ENCODE results near the gene ASIC2.

Gene ASIC2

GRCh38 chr17:33261820-33262219 lies 31.3 kb downstream of the ASIC2 start:
- no peak for TF ChIP-seq CTCF (IDR thresholded peaks at IDR 0.05; ENCODE audit: low read depth, low read length, missing control alignments)
- no peak for DNase-seq (ENCODE audit: extremely low read depth, low read depth)
- no peak overlapping the region for H3K4me3 ChIP-seq (replicated peaks; ENCODE audit: low read depth, low read length)

GRCh38 chr17:33260638-33261037 lies 32.5 kb downstream of the ASIC2 start:
- TF ChIP-seq CTCF (IDR thresholded peaks at IDR 0.05; ENCODE audit: low read depth, low read length, missing control alignments) = no peak
- no peak for DNase-seq (ENCODE audit: extremely low read depth, low read depth)
- H3K4me3 ChIP-seq (replicated peaks; ENCODE audit: low read depth, low read length) = no peak overlapping the region

- no peak for DNase-seq (ENCODE audit: extremely low read depth, low read depth)
- no peak overlapping the region for H3K4me3 ChIP-seq (replicated peaks; ENCODE audit: low read depth, low read length)
- no peak for TF ChIP-seq CTCF (IDR thresholded peaks at IDR 0.05; ENCODE audit: low read depth, low read length, missing control alignments)
Measured at GRCh38 chr17:33258296-33258695, 34.8 kb downstream of the ASIC2 start.

GRCh38 chr17:33245183-33245582 lies 47.9 kb downstream of the ASIC2 start:
- no peak for DNase-seq (ENCODE audit: extremely low read depth, low read depth)

GRCh38 chr17:33243732-33244131 lies 49.4 kb downstream of the ASIC2 start:
- no peak overlapping the region for H3K4me3 ChIP-seq (replicated peaks; ENCODE audit: low read depth, low read length)
- no peak for DNase-seq (ENCODE audit: extremely low read depth, low read depth)
- TF ChIP-seq CTCF (IDR thresholded peaks at IDR 0.05; ENCODE audit: low read depth, low read length, missing control alignments) = no peak

More at GRCh38 chr17:33245183-33245582, 47.9 kb downstream of the ASIC2 start:
- no peak for TF ChIP-seq CTCF (IDR thresholded peaks at IDR 0.05; ENCODE audit: low read depth, low read length, missing control alignments)
- no peak overlapping the region for H3K4me3 ChIP-seq (replicated peaks; ENCODE audit: low read depth, low read length)

GRCh38 chr17:33242375-33243124 lies 50.5 kb downstream of the ASIC2 start:
- no peak for TF ChIP-seq CTCF (IDR thresholded peaks at IDR 0.05; ENCODE audit: low read depth, low read length, missing control alignments)
- DNase-seq (ENCODE audit: extremely low read depth, low read depth) = no peak
- no peak overlapping the region for H3K4me3 ChIP-seq (replicated peaks; ENCODE audit: low read depth, low read length)

- no peak overlapping the region for H3K4me3 ChIP-seq (replicated peaks; ENCODE audit: low read depth, low read length)
- DNase-seq (ENCODE audit: extremely low read depth, low read depth) = no peak
- no peak for TF ChIP-seq CTCF (IDR thresholded peaks at IDR 0.05; ENCODE audit: low read depth, low read length, missing control alignments)
Measured at GRCh38 chr17:33241390-33241789, 51.7 kb downstream of the ASIC2 start.
